Psoas muscle (tissue), 8 donors: Measurements from ENCODE around the gene BANP. TPM values are rescaled to one million over a fixed set of nuclear protein-coding genes. Genes with fewer than 3 reads are reported as not detected.

Experiments
- ATAC-seq, 4 donors: fragments of 200-7000 bp; cut with Tn5 transposase; one replicate each; pipeline ENCODE4 v1.9.1; 2020; ENCODE audit warnings: moderate library complexity in 3 of 4, mild to moderate bottlenecking in 2 of 4
- DNase-seq, 2 donors: peaks; one replicate each; pipeline ENCODE4 v3.0.0-alpha.2; 2020
- H3K27ac ChIP-seq: fragments of 200-600 bp; one replicate; pipeline ENCODE4 v1.8.0; 2022
- H3K27me3 ChIP-seq, 3 donors: fragments of 200-600 bp in 1 of 3; one replicate each; pipeline versions ENCODE4 v1.6.1 to v1.8.0; 2013 to 2022; ENCODE audit warnings: low read length in 2 of 3, mild to moderate bottlenecking in 2 of 3, moderate library complexity in 1 of 3; ENCODE audit not compliant: insufficient read depth in 3 of 3
- H3K36me3 ChIP-seq, 2 donors: fragments of 200-600 bp in 1 of 2; one replicate each; pipeline versions ENCODE4 v1.6.1 to v1.8.0; 2013 to 2022; ENCODE audit warnings: low read depth in 1 of 2, mild to moderate bottlenecking in 1 of 2, moderate library complexity in 1 of 2; ENCODE audit not compliant: insufficient read depth in 1 of 2
- H3K4me1 ChIP-seq: fragments of 200-600 bp; one replicate; pipeline ENCODE4 v1.8.0; 2022
- H3K4me3 ChIP-seq: fragments of 200-600 bp; one replicate; pipeline ENCODE4 v1.8.0; 2022; ENCODE audit warnings: mild to moderate bottlenecking
- H3K9me3 ChIP-seq: fragments of 200-600 bp; one replicate; pipeline ENCODE4 v1.8.0; 2022
- WGBS, 3 donors: extraction: QIAGEN DNeasy Blood & Tissue Kit; methylation state at CpG; one replicate each; pipeline versions ENCODE4 v1.1.6 to v1.1.7; 2013; 5-methylcytosine and 5-hydroxymethylcytosine counted together
- intact Hi-C, 2 donors: fragments of 100-400 bp; cut with DNase I; formaldehyde crosslinking; loops; one replicate each; pipeline versions ENCODE4 v1.11.0 to v1.14.2; 2022
- polyA plus RNA-seq, 3 donors: library from polyadenylated mRNA; stranded (reverse); fragments of 200-250 nt; gene quantifications; one replicate each; pipeline ENCODE4 v1.2.3, GENCODE V29; 2013
- total RNA-seq, 4 donors: library from RNA; stranded (reverse); fragmentation: NEBNext Ultra II Directional in 2 of 4; extraction: Animal tissue kit (Norgen Biotek cat#: 25700) in 2 of 4; gene quantifications; one replicate each; pipeline versions ENCODE4 v1.2.1 to v1.2.4, GENCODE V29; 2021 to 2023
- TF ChIP-seq, protein P1 (sequence below): fragments of 200-600 bp; IDR thresholded peaks from one replicate; pipeline ENCODE4 v1.8.0; 2022; ENCODE audit warnings: antibody characterized with exemption
- donor health status: healthy with polysubstance abuse.
- donor health status: DM: no; HTN: no; CAD: no; lungs with moderate emphysema.
- donor health status: Bipolar disorder and iron deficiency.
- donor health status: healthy.
- donor health status: DM: yes; HTN: yes; CAD: no.
- donor health status: DM: no; HTN: no; CAD: no.
- donor health status: DM: no; HTN: no; CAD: no.
- donor health status: DM: yes; HTN: yes; CAD: no.

Gene BANP
- total and polyA plus RNA-seq, 7 donors = 7.7 to 15.3 (median 14.2) TPM

DNA sequence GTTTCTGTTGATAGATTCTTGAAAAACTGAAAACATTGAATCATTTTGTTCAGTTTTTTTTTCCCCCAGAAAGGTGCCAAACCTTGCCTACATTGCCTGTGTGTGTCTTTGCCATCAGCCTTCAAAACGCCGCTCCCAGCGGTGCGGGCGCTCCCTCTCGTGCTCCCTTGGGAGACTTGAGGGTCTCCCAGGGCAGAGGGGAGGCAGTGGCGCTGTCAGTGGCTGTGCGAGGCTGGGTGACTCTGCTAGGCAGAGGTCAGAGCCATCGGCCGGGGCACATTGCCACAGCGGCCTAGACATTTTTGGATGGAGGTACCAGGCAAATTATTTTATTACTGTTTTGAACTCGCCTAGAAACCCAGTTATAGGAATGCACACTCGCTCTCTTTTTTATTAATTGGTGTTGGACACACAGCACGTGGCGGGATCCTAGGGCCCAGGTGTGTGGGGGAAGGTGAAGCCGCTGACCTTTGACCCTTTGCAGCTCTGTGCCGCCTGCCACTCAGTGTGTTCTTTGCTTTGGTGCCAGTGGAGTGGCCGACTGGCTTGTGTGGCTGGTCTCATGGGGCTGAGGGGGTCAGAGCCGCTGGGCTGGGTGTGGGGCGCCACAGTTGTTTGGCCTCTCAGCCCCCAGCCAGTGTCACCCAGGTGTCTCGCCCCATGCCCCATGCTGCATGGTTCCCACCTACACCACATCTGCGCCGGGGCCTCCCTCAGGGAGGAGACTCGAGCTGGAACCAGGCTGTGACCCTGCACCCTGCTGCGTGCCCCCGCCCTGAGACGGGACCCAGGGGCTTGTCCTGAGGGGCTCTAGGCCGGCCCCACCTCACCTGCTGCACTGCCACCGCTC is 115.7 kb downstream of the BANP start:
- no peaks in the 10 kb centered on the region for H3K9me3 ChIP-seq
- ATAC-seq = no peak
- H3K4me1 ChIP-seq = peaks cover 12% of the 10 kb centered on the region
- TF ChIP-seq, protein P1, sequence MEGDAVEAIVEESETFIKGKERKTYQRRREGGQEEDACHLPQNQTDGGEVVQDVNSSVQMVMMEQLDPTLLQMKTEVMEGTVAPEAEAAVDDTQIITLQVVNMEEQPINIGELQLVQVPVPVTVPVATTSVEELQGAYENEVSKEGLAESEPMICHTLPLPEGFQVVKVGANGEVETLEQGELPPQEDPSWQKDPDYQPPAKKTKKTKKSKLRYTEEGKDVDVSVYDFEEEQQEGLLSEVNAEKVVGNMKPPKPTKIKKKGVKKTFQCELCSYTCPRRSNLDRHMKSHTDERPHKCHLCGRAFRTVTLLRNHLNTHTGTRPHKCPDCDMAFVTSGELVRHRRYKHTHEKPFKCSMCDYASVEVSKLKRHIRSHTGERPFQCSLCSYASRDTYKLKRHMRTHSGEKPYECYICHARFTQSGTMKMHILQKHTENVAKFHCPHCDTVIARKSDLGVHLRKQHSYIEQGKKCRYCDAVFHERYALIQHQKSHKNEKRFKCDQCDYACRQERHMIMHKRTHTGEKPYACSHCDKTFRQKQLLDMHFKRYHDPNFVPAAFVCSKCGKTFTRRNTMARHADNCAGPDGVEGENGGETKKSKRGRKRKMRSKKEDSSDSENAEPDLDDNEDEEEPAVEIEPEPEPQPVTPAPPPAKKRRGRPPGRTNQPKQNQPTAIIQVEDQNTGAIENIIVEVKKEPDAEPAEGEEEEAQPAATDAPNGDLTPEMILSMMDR = no peak
- peaks cover 0 to 24% of the 10 kb centered on the region in 2 donors for H3K36me3 ChIP-seq
- no peaks in the 10 kb centered on the region for H3K27me3 ChIP-seq
- H3K27ac ChIP-seq = no peak overlapping the region
- no peak overlapping the region for H3K4me3 ChIP-seq
- intact Hi-C loops = no loop called here
- 94 to 95% (median 94%) methylated on average over 29 of the region's 29 CpGs for WGBS, 3 donors
- peak in 1 of 2 donors; percentile 34 for DNase-seq

DNA sequence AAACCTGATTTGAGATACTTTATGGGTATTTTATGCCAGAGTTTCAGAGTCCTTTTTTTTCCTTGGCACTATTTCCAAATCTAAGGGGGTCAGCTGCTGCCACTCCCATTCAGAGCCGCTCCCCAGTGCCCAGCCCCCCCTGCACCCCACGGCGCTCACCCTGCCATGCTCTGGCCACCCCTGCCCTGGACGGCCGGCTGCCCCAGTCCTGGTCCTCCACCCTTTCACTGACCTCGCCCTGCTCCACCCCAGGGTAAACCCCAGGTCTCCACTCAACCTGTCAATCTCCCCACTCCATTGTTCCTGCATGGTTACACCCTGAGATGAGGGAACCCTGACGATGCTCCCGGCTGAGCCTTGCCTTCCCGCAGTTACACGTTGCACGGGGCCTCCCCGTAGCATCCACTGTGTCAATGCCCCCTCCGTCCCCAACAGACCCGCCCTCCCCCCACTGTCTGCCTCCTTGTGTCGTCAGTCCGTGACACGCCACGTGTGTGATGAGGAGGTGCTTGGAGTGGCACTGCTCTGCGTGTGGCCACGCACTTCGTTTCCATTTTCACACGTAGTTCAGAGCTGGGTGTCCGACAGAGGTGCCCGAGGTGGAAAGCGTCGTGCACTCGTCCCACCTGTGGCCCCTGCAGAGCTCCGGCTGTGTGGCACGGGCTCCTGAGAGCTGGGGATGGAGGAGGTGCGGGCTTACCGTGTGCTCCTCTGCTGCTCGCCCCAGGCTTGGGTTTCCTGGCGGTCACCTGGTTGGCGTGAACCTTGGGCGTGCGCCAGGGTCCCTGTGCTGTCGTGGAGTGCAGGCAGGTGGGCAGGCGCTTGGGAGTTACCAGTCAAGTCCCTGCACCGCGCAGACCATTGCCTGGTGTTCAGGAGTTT is 116.5 kb downstream of the BANP start:
- Histone ChIP-seq H3K4me1 (peaks cover 3% of the 10 kb centered on the region), H3K36me3 (peaks cover 0 to 33% of the 10 kb centered on the region in 2 donors), H3K9me3 (no peaks in the 10 kb centered on the region), H3K27me3 (no peaks in the 10 kb centered on the region), H3K27ac (no peak overlapping the region), H3K4me3 (no peak overlapping the region)
- DNase-seq = peak in 1 of 2 donors; percentile 38
- intact Hi-C loops = no loop called here
- 92 to 93% (median 92%) methylated on average over 40 of the region's 40 CpGs for WGBS, 3 donors
- TF ChIP-seq, protein P1 = no peak
- no peak for ATAC-seq

DNA sequence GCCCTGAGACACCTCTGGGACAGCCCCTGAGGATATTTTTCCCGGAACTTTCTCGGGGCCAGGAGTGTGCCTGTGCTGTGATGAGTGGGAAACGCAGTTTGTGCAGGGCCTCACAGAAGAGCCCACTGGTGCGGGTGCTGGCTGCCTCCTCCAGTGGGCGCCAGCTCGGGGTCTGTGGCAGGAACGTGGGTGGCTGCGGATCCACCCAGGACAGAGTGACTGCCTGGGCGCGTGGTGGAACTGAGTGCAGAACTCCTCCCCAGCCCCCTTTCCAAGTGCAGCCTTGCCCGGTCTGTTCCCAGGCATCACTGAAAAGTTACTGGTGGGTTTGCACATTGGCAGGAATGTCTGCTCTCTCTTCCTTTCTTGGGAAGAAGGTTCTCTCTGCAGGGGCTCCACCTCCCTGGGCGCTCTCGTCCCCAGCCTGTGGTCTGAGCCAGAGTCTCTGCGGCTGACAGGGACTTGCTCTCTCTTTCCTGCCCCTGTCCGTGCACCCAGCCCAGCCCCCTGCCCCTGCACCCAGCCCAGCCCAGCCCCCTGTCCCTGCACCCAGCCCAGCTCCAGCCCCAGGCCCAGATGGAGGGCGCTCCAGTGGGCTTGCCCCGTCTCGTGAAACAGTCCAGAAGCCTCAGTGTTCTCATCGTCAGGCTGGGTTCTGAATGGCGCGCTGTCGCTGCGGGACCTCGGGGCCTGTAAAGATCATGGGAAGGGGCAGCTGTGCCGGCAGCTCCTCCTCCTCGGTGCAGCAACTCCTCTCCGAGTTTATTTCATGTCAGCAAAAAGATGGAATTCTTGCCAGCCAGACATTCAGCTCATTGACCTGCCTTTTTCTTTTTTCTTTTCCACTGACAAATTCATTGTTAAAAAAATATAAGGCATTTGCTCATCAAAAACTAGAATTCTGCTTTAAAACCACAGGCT is 117.5 kb downstream of the BANP start:
- H3K4me1 ChIP-seq = no peaks in the 10 kb centered on the region
- no peak overlapping the region for H3K4me3 ChIP-seq
- no peak for ATAC-seq
- H3K27ac ChIP-seq = no peak overlapping the region
- peak in 1 of 2 donors; percentile 39 for DNase-seq
- intact Hi-C loops = no loop called here
- H3K9me3 ChIP-seq = no peaks in the 10 kb centered on the region
- 86 to 89% (median 89%) methylated on average over 25 to 27 of the region's 27 CpGs for WGBS, 3 donors
- no peaks in the 10 kb centered on the region for H3K27me3 ChIP-seq
- TF ChIP-seq, protein P1 = no peak
- peaks cover 0 to 41% of the 10 kb centered on the region in 2 donors for H3K36me3 ChIP-seq

DNA sequence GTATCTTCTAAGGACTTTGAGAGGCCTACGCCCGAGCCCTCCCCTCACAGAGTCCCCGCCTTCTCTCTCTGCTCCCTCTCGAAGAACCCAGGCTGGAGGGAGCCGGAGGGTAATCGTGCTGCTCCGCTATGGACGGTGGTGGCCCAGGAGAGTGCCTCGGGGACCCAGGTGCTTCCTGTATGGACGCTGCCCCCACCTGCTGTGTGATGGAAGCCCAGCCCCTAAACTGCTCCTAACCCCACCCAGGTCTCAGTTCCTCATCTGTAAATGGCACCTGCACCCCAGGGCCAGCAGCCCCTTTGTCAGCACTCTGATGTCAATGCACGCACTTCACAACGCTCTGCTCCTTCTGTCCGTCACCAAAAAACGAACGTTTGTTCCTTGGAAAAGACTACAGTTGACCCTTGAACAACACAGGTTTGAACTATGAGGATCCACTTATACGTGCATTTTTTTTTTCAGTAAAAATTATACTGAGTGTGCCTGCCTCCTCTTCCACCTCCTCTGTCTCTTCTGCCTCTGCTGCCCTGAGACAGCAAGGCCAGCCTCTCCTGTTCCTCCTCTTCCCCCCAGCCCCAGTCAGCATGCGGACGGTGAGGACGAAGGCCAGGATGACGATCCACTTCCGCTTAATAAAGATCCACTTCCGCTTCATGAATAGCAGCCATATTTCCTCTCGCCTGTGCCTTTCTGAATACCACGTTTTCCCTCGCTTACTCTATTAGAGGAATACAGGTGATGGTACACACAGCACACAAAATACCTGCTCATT is 118.3 kb downstream of the BANP start:
- no peak overlapping the region for H3K4me3 ChIP-seq
- TF ChIP-seq, protein P1 = no peak
- intact Hi-C loops = no loop called here
- H3K27me3 ChIP-seq = no peaks in the 10 kb centered on the region
- H3K36me3 ChIP-seq = peaks cover 0 to 49% of the 10 kb centered on the region in 2 donors
- ATAC-seq (no peak), DNase-seq (peak in 1 of 2 donors; percentile 48)
- 84 to 90% (median 89%) methylated on average over 25 of the region's 25 CpGs for WGBS, 3 donors
- H3K27ac ChIP-seq = no peak overlapping the region
- H3K9me3 ChIP-seq = no peaks in the 10 kb centered on the region
- no peaks in the 10 kb centered on the region for H3K4me1 ChIP-seq
